ENCODE data around the gene NKAIN4.

- no peak for TF ChIP-seq CTCF (IDR thresholded peaks at IDR 0.05; ENCODE audit: low read depth, low read length, poor library complexity, severe bottlenecking)
- no peak for TF ChIP-seq EZH2phosphoT487 (IDR thresholded peaks at IDR 0.05; ENCODE audit: borderline replicate concordance, low read length)
These were observed 1.2 kb downstream of the NKAIN4 start for GRCh38 chr20:63253065-63253437.

Measured in DOHH2 (cell line).